HAP-1 (cell line): ENCODE data around the gene NDUFS3.

ENCODE experiments used
- DNase-seq, 2 experiments: peaks; one replicate each; pipeline ENCODE4 v3.0.0-alpha.2; 2016 to 2020; ENCODE audit warnings: low spot score in 2 of 2
- H3K27me3 ChIP-seq: fragments of 250-450 bp; sonication (Bioruptor Pico); 2 replicates; pipeline ENCODE4 v1.5.1; 2020; ENCODE audit warnings: low read depth, mild to moderate bottlenecking, moderate library complexity
- H3K36me3 ChIP-seq: fragments of 250-450 bp; sonication (Bioruptor Pico); replicated peaks from 2 replicates; pipeline ENCODE4 v1.5.1; 2020; ENCODE audit warnings: mild to moderate bottlenecking
- H3K4me1 ChIP-seq: fragments of 250-450 bp; sonication (Bioruptor Pico); 2 replicates; pipeline ENCODE4 v1.5.1; 2020; ENCODE audit warnings: mild to moderate bottlenecking
- H3K4me3 ChIP-seq: fragments of 250-450 bp; sonication (Bioruptor Pico); 2 replicates; pipeline ENCODE4 v1.5.1; 2020; ENCODE audit warnings: mild to moderate bottlenecking, moderate library complexity
- H3K9me3 ChIP-seq: fragments of 250-450 bp; sonication (Bioruptor Pico); 2 replicates; pipeline ENCODE4 v1.5.1; 2020; ENCODE audit warnings: mild to moderate bottlenecking, moderate library complexity
- in situ Hi-C: fragments of 300-500 bp; cut with MboI; formaldehyde crosslinking; loops from 3 replicates; pipeline ENCODE4 v1.14.3; 2020; ENCODE audit warnings: low sequenced_read_pairs, inconsistent platforms, mixed read lengths

NDUFS3 gene

GRCh38 chr11:47589977-47590861, 11.3 kb downstream of the NDUFS3 start:
- in situ Hi-C loops: no loop called here
- no peaks in the 10 kb centered on the region for H3K9me3 ChIP-seq
- no peaks in the 10 kb centered on the region for H3K4me1 ChIP-seq
- DNase-seq: no peak
- no peaks in the 10 kb centered on the region for H3K36me3 ChIP-seq
- no peak overlapping the region for H3K4me3 ChIP-seq
- H3K27me3 ChIP-seq: peaks cover 4% of the 10 kb centered on the region; the same call in 1 of the 2 replicates

- peaks cover 4% of the 10 kb centered on the region; the same call in 1 of the 2 replicates for H3K27me3 ChIP-seq
- in situ Hi-C loops: no loop called here
- no peaks in the 10 kb centered on the region for H3K36me3 ChIP-seq
- DNase-seq: no peak
- H3K9me3 ChIP-seq: no peaks in the 10 kb centered on the region
- H3K4me1 ChIP-seq: no peaks in the 10 kb centered on the region
- H3K4me3 ChIP-seq: no peak overlapping the region
These were observed 12.9 kb downstream of the NDUFS3 start for GRCh38 chr11:47591764-47592163.

- no peaks in the 10 kb centered on the region for H3K9me3 ChIP-seq
- no peaks in the 10 kb centered on the region for H3K4me1 ChIP-seq
- DNase-seq: no peak
- no peak overlapping the region for H3K4me3 ChIP-seq
- H3K27me3 ChIP-seq: peaks cover 4% of the 10 kb centered on the region; the same call in 1 of the 2 replicates
- H3K36me3 ChIP-seq: no peaks in the 10 kb centered on the region
- in situ Hi-C loops: no loop called here
These were observed 13.4 kb downstream of the NDUFS3 start for GRCh38 chr11:47592251-47592650.

GRCh38 chr11:47592970-47593369, 14.1 kb downstream of the NDUFS3 start:
- Histone ChIP-seq H3K27me3 (peaks cover 4% of the 10 kb centered on the region; the same call in 1 of the 2 replicates), H3K4me1 (no peaks in the 10 kb centered on the region), H3K36me3 (no peaks in the 10 kb centered on the region), H3K4me3 (no peak overlapping the region), H3K9me3 (no peaks in the 10 kb centered on the region)
- in situ Hi-C loops: no loop called here
- DNase-seq: no peak

GRCh38 chr11:47593492-47593933, 14.6 kb downstream of the NDUFS3 start:
- Histone ChIP-seq H3K4me1 (no peaks in the 10 kb centered on the region), H3K36me3 (no peaks in the 10 kb centered on the region), H3K9me3 (no peaks in the 10 kb centered on the region), H3K4me3 (no peak overlapping the region), H3K27me3 (peaks cover 4% of the 10 kb centered on the region; the same call in 1 of the 2 replicates)
- DNase-seq: no peak
- in situ Hi-C loops: no loop called here

GRCh38 chr11:47593934-47594855, 15.3 kb downstream of the NDUFS3 start, which contains the start of gene C1QTNF4:
C1QTNF4 (minus strand) TSS chr11:47594411; CDS start chr11:47590810, 3,601 bp downstream.
- H3K36me3 ChIP-seq: no peaks in the 10 kb centered on the region
- no peaks in the 10 kb centered on the region for H3K4me1 ChIP-seq
- no peak within 1 kb of the TSS for H3K4me3 ChIP-seq
- in situ Hi-C loops: no loop called here
- no peak for DNase-seq
- peaks cover 4% of the 10 kb centered on the region; the same call in 1 of the 2 replicates for H3K27me3 ChIP-seq
- no peaks in the 10 kb centered on the region for H3K9me3 ChIP-seq

- no peaks in the 10 kb centered on the region for H3K9me3 ChIP-seq
- H3K4me1 ChIP-seq: no peaks in the 10 kb centered on the region
- no peak for DNase-seq
- in situ Hi-C loops: no loop called here
- peaks cover 4% of the 10 kb centered on the region; the same call in 1 of the 2 replicates for H3K27me3 ChIP-seq
- no peaks in the 10 kb centered on the region for H3K36me3 ChIP-seq
- H3K4me3 ChIP-seq: no peak overlapping the region
These were observed 16.2 kb downstream of the NDUFS3 start for GRCh38 chr11:47595029-47595428.

GRCh38 chr11:47595967-47596366, 17.1 kb downstream of the NDUFS3 start:
- H3K4me1 ChIP-seq: no peaks in the 10 kb centered on the region
- no peak overlapping the region for H3K4me3 ChIP-seq
- H3K27me3 ChIP-seq: peaks cover 4% of the 10 kb centered on the region; the same call in 1 of the 2 replicates
- H3K36me3 ChIP-seq: no peaks in the 10 kb centered on the region
- in situ Hi-C loops: no loop called here
- no peak for DNase-seq
- no peaks in the 10 kb centered on the region for H3K9me3 ChIP-seq

GRCh38 chr11:47599902-47600301, 21.0 kb downstream of the NDUFS3 start:
- no peak for DNase-seq
- no peaks in the 10 kb centered on the region for H3K4me1 ChIP-seq
- no peaks in the 10 kb centered on the region for H3K9me3 ChIP-seq
- no peaks in the 10 kb centered on the region for H3K27me3 ChIP-seq
- H3K4me3 ChIP-seq: no peak overlapping the region
- H3K36me3 ChIP-seq: no peaks in the 10 kb centered on the region
- in situ Hi-C loops: no loop called here

- no peak overlapping the region for H3K4me3 ChIP-seq
- no peaks in the 10 kb centered on the region for H3K9me3 ChIP-seq
- in situ Hi-C loops: no loop called here
- H3K27me3 ChIP-seq: peaks cover 3% of the 10 kb centered on the region; the same call in 1 of the 2 replicates
- H3K36me3 ChIP-seq: no peaks in the 10 kb centered on the region
- no peak for DNase-seq
- no peaks in the 10 kb centered on the region for H3K4me1 ChIP-seq
These were observed 24.4 kb downstream of the NDUFS3 start for GRCh38 chr11:47603295-47603694.

- Histone ChIP-seq H3K4me1 (no peaks in the 10 kb centered on the region), H3K9me3 (no peaks in the 10 kb centered on the region), H3K27me3 (peaks cover 3% of the 10 kb centered on the region; the same call in 1 of the 2 replicates), H3K4me3 (no peak overlapping the region), H3K36me3 (no peaks in the 10 kb centered on the region)
- in situ Hi-C loops: no loop called here
- DNase-seq: no peak
These were observed 27.0 kb downstream of the NDUFS3 start for GRCh38 chr11:47605921-47606320.

- H3K4me3 ChIP-seq: no peak overlapping the region
- no peaks in the 10 kb centered on the region for H3K4me1 ChIP-seq
- H3K27me3 ChIP-seq: peaks cover 3% of the 10 kb centered on the region; the same call in 1 of the 2 replicates
- in situ Hi-C loops: no loop called here
- no peaks in the 10 kb centered on the region for H3K36me3 ChIP-seq
- H3K9me3 ChIP-seq: no peaks in the 10 kb centered on the region
- DNase-seq: no peak
These were observed 27.9 kb downstream of the NDUFS3 start for GRCh38 chr11:47606731-47607130.

GRCh38 chr11:47607380-47607779, 28.5 kb downstream of the NDUFS3 start:
- H3K27me3 ChIP-seq: peaks cover 3% of the 10 kb centered on the region; the same call in 1 of the 2 replicates
- no peaks in the 10 kb centered on the region for H3K36me3 ChIP-seq
- in situ Hi-C loops: no loop called here
- H3K9me3 ChIP-seq: no peaks in the 10 kb centered on the region
- no peak overlapping the region for H3K4me3 ChIP-seq
- no peaks in the 10 kb centered on the region for H3K4me1 ChIP-seq
- no peak for DNase-seq
